Measurements from ENCODE around the gene ARHGAP10.

ARHGAP10 gene

GRCh38 chr4:147965873-147966272, 234.0 kb downstream of the ARHGAP10 start:
- DNase-seq (ENCODE audit: extremely low spot score), result no peak
- ChIA-PET POLR2A (no interaction called here), CTCF (interaction anchor here (1.0 to 1.7 kb wide), 3 partner anchors 19 to 52 kb away, joined by 3 to 7 read pairs (median 3); no protein-coding TSS in a partner anchor)
- TF ChIP-seq, protein P1, sequence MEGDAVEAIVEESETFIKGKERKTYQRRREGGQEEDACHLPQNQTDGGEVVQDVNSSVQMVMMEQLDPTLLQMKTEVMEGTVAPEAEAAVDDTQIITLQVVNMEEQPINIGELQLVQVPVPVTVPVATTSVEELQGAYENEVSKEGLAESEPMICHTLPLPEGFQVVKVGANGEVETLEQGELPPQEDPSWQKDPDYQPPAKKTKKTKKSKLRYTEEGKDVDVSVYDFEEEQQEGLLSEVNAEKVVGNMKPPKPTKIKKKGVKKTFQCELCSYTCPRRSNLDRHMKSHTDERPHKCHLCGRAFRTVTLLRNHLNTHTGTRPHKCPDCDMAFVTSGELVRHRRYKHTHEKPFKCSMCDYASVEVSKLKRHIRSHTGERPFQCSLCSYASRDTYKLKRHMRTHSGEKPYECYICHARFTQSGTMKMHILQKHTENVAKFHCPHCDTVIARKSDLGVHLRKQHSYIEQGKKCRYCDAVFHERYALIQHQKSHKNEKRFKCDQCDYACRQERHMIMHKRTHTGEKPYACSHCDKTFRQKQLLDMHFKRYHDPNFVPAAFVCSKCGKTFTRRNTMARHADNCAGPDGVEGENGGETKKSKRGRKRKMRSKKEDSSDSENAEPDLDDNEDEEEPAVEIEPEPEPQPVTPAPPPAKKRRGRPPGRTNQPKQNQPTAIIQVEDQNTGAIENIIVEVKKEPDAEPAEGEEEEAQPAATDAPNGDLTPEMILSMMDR (IDR thresholded peaks at IDR 0.05; ENCODE audit: control extremely low read depth, extremely low read depth, low read depth, missing control alignments), result no peak

- POLR2A ChIA-PET, result interaction anchor here (0.6 kb wide), 1 partner anchor 76 kb away, joined by 5 read pairs; no protein-coding TSS in a partner anchor
These were observed 236.8 kb downstream of the ARHGAP10 start for GRCh38 chr4:147968641-147969040.

GRCh38 chr4:147969573-147970385, 237.9 kb downstream of the ARHGAP10 start:
- CTCF ChIA-PET, result interaction anchor here (1.0 to 1.7 kb wide), 3 partner anchors 14 to 103 kb away, joined by 3 to 7 read pairs (median 3); no protein-coding TSS in a partner anchor
- DNase-seq (ENCODE audit: extremely low spot score), result no peak
- POLR2A ChIA-PET, result no interaction called here
- TF ChIP-seq, protein P1 (IDR thresholded peaks at IDR 0.05; ENCODE audit: control extremely low read depth, extremely low read depth, low read depth, missing control alignments), result no peak

More at GRCh38 chr4:147968641-147969040, 236.8 kb downstream of the ARHGAP10 start:
- CTCF ChIA-PET, result interaction anchor here (0.9 to 1.7 kb wide), 5 partner anchors 13 to 101 kb away, joined by 3 to 7 read pairs (median 3); no protein-coding TSS in a partner anchor
- no peak for DNase-seq (ENCODE audit: extremely low spot score)
- TF ChIP-seq, protein P1 (IDR thresholded peaks at IDR 0.05; ENCODE audit: control extremely low read depth, extremely low read depth, low read depth, missing control alignments), result no peak

DNA sequence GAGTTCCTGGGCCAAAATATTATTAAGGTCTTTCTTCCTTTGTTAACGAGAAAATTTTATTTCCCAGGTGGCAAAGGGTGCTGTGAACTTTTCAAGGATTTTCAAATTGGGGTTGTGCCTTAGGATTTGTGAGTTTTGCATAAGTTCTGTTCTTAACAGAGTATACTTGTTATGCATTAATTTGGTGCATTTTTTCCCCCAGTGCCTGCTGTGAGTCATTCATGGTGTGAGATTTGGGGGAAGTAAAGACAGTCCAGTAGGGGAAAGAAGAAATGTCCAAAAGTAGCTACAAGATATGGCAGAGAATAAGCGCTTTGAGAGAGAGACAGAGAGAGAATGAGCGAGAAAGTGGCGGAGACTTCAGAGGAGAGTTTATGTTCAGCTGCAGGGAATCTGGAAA, 239.2 kb downstream of the ARHGAP10 start:
- no peak for DNase-seq (ENCODE audit: extremely low spot score)
- TF ChIP-seq, protein P1 (IDR thresholded peaks at IDR 0.05; ENCODE audit: control extremely low read depth, extremely low read depth, low read depth, missing control alignments), result no peak
- POLR2A ChIA-PET, result no interaction called here
- CTCF ChIA-PET, result interaction anchor here (1.0 kb wide), 1 partner anchor 13 kb away, joined by 3 read pairs; no protein-coding TSS in a partner anchor

DNA sequence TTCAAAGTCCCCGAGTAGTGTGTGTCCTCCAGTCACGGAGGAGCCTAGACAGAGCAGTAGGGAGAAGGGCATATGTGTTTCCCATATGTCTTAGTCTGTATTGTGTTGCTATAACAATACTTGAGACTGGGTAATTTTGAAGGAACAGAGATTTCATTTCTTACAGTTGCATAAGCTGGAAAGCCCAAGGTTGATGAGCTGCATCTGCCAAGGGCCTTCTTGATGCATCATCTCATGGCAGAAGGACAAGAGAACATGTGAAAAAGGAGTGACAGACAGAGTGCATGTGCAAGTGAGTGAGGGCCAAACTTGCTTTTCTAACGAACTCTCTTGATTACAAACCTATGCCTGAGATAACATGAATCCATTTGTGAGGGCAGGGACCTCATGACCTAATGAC, 243.4 kb downstream of the ARHGAP10 start:
- TF ChIP-seq, protein P1 (IDR thresholded peaks at IDR 0.05; ENCODE audit: control extremely low read depth, extremely low read depth, low read depth, missing control alignments), result no peak
- ChIA-PET POLR2A (no interaction called here), CTCF (interaction anchor here (1.6 kb wide), 1 partner anchor 13 kb away, joined by 3 read pairs; no protein-coding TSS in a partner anchor)
- DNase-seq (ENCODE audit: extremely low spot score), result no peak

DNA sequence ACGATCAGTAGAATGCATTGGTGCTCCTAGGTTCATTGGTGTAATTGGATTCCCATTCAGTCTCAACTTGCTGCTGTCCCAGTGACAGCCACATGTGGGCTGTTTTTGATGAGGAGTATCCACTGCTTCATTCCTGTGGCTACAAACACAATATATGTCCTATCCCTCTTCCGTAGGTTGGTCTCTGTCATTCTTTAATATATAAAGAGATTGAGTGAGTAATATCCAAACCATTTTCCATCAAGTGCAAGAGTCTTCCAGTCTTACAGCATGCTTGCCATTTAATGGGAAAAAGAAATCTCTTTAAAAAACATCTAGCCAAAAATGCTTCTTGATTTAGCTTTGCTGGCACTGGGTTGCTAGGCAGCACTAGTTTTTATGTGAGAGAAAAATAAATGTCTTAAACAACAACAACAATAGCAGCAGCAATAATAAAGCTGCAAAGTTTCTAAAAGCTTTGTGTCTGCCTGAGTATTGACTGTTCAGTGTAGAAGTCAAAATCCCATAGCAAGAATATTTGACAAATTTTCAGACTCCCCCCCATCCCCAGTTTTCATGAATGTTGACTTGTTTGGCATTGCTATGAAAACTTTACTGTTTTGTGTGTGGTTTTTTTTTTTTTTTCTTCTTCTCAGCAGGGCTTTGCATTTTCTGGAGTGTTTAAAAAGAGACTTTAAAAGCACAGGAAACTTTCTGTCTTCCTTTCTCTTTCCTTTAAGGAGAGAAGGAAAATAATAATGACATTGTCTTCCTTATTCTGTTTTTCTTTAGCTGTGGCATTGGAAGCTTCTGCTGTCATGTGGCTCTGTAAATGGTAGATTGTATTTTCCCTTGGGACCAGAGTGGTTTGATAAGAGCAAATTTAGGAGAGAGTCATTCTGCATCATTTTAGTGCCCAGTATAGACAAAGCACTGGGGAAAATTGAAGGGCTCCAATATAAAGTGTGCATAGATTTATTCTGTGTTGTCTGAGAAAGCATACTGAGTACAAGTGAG, 244.3 kb downstream of the ARHGAP10 start:
- CTCF ChIA-PET, result interaction anchor here (1.1 to 1.6 kb wide), 4 partner anchors 12 to 30 kb away, joined by 3 to 4 read pairs (median 4); no protein-coding TSS in a partner anchor
- POLR2A ChIA-PET, result no interaction called here
- TF ChIP-seq, protein P1 (IDR thresholded peaks at IDR 0.05; ENCODE audit: control extremely low read depth, extremely low read depth, low read depth, missing control alignments), result no peak
- DNase-seq (ENCODE audit: extremely low spot score), result no peak

Data from GM10248 (cell line).